H4 (cell line): ENCODE measurements around the gene MRPL43. TPM values are rescaled to one million over a fixed set of nuclear protein-coding genes. Genes with fewer than 3 reads are reported as not detected.
"Not testable (repeated sequence)": the region's sequence is repeated elsewhere in the genome, so short reads cannot be mapped to it uniquely, and the experiment has no call there.

ENCODE experiments used
- DNase-seq: peaks from one replicate; pipeline ENCODE4 v3.0.0-alpha.2; 2015; ENCODE audit warnings: low spot score
- total RNA-seq: library from RNA; depleted of rRNA; stranded (reverse); fragments of >200 nt; shearing (Covaris generic); gene quantifications from 2 replicates; pipeline ENCODE4 v1.2.3, GENCODE V29; 2014; rRNA removed

MRPL43 gene
- total RNA-seq = 94.3 and 105 TPM in 2 replicates

DNA sequence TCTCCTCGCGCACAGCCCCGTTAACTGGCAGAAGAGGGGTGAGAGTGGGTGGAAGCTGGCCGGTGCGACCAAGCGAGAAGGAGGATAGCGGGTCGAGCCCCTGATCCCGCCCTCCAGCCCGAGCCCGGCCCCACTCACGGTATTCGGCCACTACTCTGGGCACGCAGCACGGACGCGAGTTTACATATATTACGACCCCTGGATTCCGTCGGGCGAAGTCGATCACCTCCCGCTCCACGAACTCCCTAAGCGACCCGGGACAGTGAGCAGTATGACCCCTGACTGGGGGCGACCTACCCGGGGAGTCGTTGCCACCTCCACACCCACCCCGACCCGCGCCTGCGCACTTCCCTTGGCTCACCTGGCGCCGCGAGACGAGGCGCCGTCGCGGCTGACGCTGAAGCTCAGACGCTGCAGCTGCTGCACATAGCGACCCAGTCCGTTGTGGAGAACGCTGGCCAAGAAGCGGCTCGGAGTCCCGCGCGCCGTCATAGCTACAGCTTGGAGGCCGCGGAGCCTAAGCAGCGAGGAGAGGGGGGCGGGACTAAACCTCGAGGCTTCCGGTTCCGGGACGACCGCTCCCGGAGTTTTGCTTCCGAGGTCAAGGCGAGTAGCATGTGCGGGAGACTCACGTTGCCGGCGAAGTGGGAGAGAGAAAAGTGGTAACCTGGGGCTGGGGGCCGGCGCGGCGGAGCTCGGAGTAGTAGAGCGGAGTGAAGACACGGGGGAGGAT lies at the start of gene MRPL43, which contains the start of gene TWNK:
MRPL43 (minus strand) TSS at position 546 of the 733 bp plus-strand sequence; CDS start at position 492, 54 bp downstream.
TWNK (plus strand) TSS at position 592 of the 733 bp plus-strand sequence. CDS start 668 bp downstream, outside the sequence.
- DNase-seq = peak; percentile 53

DNA sequence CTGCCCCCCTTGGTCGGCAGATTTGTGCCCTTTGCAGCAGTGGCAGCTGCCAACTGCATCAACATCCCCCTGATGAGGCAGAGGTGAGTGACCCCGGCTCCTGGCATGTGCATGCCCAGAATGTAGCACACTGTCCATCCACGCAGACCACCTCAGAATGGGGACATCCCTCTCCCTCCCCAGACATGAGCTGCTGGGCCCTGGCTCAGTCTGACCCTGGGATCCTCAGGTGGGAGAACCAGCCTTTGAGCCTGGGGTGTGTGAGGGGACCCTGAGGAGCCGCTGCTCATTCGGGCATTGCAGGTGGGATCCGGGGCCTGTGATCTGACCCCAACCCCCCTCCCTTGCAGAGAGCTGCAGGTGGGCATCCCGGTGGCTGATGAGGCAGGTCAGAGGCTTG lies 49.4 kb upstream of the MRPL43 start:
- DNase-seq = no peak

DNA sequence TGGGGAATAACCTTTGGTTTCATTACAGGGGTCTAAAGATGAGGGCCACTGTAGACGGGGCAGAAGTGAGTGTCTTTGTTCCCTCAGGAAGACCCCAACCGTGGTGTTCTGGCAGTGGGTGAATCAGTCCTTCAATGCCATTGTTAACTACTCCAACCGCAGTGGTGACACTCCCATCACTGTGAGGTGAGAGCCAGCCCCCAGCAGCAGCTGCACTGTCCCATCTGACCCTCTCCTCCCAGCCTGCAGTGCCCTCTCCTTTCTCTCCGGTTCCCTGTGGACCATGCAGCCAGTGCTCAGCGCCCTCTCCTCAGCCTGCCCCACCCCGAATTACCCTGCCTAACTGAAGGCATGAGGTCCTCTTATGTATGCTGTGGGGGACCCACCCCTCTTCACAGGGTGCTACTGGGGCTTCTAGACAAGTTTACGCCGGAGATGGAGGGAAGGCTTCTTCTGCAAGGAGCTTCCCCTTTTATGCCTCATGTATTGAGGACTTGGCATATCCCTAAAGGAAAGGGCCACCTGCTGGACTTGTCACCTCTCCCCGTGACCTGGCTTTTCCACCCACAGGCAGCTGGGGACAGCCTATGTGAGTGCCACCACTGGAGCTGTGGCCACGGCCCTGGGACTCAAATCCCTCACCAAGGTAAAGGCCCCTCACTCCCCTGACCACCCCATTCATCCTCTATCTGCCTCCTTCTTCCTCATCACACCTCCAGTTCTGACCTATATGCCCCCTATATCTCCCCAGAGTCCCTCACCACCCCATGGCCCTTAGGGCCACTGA lies 48.8 kb upstream of the MRPL43 start:
- DNase-seq = no peak

DNA sequence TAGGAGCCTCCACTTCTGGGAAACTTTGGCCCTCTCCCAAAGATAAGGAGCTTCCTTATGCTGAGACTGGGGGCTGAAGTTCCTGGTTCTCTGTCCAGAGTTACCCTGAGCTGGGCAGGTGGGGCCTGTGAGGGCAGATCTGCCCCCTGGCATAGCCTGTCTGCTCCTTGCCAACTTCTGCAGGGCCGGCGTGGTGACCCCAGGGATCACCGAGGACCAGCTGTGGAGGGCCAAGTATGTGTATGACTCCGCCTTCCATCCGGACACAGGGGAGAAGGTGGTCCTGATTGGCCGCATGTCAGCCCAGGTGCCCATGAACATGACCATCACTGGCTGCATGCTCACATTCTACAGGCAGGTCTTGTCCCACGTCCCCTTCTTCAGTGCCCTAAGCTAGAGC lies 48.0 kb upstream of the MRPL43 start:
- no peak for DNase-seq

DNA sequence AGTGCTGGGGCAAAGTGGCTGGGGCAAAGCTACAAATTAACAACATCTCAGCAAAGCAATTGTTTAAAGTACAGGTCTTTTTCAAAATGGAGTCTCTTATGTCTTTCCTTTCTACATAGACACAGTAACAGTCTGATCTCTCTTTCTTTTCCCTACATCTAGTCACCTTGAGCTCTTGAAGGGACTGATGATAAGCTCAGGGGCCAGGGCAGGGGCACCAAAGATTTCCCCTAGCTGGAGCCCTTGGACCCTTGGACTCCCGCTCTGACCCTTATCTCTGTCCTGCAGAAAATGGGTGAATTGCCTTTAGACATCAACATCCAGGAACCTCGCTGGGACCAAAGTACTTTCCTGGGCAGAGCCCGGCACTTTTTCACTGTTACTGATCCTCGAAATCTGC lies 47.1 kb upstream of the MRPL43 start:
- not testable (repeated sequence) for DNase-seq

DNA sequence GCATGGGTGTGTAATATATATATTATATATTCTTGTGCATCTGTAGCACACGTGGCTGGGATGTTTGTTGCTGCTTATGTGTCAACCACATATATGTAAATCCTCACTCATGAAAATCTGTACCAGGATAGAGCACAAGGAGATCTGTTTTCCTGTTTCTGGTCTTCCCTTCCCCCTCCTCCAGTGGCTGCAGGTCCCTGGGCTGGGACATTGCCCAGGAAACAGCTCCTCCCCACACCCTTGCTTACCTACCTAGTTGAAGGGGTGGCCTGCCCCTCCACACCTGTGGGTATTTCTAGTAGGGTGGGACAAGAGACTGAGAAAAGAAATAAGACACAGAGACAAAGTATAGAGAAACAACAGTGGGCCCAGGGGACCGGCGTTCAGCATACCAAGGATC lies 46.0 kb upstream of the MRPL43 start:
- no peak for DNase-seq

DNA sequence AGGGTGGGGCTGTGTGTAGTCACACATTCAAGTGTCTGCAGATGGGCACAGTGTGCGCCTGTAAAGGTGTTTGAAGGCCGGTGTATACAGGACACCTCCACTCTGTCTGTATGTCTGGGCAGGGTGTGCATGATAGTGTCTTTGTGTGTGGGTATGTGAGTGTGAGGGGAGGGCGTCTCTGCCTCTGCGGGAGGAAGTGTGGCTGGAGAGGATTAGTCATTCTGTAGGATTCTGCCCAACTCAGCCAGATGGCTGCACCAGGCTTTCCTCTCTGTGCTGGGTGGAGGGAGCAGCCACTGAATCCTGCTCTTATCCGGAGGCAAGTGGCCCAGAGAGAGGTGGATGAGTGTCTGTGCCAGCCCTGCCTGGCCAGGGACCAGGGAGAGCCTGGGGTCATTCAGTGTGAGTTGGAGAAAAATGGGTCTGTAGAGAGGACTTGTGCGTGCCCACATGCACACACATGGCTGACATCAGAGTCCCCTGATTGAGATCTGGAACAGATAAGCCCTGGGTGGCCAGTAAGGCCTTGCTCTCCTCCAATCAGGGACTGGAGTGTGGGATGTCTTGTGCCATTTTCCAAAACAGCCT lies 45.4 kb upstream of the MRPL43 start:
- DNase-seq = peak; percentile 91

DNA sequence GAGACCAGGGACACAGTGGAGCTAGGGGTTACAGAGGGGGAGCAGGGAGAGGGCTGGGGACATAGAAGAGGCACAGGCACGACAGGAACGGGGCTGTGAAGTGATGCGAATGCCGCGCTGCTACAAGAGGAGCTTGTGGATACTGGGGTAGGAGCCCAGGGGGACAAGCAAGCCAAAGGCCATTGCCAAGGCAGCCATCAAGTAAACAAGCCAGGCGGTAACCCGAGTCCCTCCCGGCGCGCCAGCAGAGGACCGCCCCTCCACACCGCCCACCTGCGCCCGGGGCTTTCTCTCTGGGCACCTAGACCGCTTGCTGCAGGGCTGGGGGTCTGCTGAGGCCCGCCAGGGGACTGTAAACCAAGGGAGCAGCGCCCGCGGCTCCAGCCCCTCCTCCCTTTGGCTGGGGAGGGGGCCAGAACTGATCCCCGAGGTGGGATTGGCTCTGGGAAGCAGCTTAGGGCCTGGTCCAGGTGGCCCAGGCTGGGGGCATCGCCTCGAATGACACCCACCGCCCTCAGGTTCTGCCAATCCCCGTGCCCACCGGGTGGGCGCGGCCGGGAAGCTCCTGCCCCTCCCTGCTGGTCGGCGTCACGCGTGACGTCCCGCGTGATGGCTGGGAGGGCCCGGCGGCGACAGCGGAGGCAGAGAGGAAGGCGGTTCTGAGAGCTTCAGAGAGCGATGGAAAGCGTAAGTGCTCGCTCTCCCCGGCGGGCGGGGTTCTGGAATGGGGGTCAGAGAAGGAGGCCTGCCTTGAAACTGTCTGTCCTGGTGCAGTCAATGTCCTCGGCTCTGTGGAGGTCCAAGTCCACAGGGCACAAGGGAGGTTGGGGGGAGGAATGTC lies 44.7 kb upstream of the MRPL43 start:
- peak; percentile 60 for DNase-seq

DNA sequence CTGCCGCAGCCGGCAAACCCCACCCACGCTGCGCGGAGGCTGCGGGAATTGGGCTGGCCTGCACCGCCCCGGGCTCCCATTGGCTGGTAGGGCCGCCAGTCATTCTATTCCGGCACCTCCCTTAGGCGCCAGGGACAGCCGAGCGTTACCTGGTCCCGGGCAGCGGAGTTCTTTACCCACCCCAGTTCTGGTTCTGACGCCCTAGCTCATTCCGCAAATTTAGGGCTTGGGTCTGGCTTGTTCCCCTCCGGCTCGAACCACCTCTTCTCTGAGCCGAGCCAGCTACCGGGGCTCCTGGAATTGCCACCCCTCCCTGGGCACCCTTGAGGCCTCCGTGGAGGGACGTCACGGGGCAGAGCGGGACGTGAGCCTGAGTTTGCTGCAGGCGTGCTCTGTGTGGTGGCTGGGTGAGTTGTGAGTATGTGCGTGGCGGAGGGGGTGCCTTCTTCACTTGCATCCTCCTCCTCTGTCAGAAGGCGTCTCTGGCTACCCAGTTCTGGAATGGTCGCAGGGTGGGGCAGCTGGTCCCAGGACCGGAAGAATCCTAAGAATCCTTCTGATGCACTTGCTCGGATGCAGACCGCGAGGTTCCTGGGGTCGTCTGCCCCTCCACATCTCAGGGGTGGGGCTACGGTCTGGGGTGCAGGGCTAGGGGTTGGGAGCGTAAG lies 44.0 kb upstream of the MRPL43 start, which contains the start of the genes PDZD7 and SFXN3:
PDZD7 (minus strand) TSS at position 2 of the 668 bp plus-strand sequence. CDS start 910 bp downstream, outside the sequence.
SFXN3 (plus strand) TSS at position 107 of the 668 bp plus-strand sequence. CDS start 3,461 bp downstream, outside the sequence.
- peak; percentile 77 for DNase-seq

DNA sequence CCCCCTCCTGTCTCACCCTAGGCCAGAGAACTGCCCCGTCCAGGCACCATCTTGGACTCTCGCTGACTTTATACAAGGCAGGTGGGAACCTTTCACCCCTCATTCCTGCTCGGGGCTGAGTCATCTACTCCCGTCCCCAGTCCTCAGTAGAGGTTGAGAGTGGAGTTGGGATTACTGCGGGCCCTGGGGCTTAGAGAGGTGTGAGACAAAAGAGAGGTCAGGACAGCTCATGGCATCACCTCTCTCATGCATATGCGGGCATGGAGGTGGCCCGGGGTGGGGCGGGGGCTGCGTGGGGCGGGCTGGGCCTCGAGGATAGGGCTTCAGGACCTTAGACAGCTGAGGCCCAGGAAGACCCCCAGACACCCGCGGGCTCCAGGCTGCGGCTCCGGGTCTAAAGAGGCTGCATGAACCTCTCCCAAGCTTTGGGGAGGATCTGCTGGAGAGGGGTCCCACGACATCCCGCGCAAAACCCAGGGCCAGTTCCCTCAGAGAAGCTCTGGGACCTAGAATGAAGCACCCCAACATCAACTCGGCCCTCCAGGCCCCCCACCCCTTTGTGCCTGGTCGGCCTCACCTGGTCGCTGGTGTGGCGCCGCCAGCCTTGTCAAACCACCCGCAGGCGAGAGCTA lies 43.3 kb upstream of the MRPL43 start:
- no peak for DNase-seq

DNA sequence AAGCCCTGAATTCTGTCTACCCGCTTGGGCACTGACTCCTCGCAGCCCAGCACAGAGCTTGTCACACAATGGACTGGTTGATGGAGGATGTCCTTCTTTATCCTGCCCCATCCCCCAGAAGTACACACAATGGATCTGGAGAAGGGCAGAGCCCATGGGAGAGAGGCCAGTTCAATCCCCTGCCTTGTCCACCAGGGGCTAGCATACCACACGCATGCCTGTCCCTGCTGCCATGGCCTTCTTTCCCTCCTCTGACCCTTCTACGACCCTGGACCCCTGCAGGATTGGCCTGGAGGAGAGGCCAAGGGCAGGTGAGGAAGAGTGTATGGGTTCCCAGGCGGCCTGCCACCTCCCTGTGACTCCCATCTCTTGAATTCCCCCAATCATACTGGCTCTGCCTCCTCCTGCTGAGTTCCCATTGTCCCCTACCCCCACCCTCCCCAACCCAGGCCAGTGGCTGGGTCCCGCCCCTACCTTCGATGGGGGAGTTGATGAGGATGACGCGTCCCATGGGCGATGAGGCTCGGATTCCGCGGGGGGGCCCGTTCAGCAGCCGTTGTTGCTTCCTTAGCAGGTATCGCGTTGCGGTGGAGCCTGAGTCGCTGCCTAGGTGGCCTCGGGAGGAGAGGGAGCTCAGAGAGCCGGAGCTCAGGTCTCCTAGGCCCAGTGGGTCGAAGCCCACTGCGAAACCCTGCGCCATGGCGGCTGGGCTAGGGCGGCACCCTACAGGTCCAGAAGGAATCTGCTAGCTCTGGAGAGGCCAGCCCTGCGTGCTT lies 42.4 kb upstream of the MRPL43 start:
- no peak for DNase-seq

DNA sequence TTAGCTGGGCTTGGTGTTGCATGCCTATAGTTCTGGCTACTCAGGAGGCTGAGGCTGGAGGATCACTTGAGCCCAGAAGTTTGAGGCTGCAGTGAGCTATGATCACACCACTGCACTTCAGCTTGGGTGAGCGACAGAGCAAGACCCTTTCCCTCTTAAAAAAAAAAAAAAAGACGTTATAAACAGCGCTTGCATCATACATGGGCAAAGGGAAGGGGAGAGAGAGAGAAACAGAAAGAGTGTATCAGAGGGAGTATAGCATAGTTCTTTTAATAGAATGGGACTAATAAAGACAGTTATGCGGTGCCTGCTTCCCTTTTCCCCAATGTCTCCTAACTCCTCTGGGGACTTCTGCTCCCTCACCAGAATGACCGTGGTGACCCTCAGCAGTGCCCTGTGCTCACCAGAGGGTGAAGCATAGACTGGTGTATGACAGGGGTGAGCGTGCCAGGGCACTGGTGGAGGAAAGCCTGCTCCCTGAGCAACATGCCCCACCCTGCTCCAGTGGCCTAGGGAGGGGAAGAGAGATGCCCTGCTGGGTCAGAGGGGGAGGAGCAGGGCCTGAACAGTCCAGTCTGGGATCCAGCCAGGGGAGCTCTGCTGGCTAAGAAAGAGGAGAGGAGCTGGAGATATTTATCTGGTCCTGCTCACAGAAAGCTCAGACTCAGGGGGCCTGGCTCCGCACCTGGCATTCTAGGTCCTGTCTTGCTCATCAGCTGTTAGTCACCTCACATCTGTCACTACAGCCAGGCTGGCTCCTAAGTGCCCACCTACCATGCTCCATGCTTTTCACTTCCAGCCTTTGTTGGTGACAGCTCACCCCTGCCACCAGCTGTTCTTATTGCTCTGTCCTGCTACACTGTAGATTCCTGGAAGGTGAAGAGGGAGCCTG lies 41.4 kb upstream of the MRPL43 start:
- no peak for DNase-seq

DNA sequence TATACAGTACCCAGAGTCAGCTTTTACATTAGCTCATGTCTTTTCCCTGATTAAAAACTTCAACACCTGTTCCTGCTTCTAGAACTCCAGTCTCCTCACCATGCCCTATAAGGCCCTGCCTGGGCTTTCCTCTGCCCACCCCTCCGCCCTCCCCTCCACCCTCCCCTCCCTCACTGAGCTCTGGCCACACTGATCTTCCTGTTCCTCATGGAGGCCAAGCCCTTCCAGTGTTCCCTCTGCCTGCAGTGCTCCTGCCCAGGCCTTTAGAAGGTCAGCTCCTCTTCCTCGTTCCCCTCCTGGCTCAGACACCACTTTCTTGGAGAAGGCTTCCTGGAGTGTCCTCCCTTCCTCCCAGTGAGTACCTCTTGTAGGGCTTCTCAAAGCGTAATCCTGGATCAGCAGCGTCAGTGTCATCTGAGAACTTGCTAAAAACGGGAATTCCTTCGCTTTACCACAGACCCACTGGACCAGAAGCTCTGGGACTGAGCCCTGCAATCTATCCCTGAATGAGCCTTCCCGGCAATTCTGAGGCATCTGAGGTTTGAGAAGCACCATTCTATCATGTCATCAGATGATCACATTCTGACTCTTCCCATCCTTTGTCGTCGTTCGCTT lies 39.9 kb upstream of the MRPL43 start:
- DNase-seq = no peak

DNA sequence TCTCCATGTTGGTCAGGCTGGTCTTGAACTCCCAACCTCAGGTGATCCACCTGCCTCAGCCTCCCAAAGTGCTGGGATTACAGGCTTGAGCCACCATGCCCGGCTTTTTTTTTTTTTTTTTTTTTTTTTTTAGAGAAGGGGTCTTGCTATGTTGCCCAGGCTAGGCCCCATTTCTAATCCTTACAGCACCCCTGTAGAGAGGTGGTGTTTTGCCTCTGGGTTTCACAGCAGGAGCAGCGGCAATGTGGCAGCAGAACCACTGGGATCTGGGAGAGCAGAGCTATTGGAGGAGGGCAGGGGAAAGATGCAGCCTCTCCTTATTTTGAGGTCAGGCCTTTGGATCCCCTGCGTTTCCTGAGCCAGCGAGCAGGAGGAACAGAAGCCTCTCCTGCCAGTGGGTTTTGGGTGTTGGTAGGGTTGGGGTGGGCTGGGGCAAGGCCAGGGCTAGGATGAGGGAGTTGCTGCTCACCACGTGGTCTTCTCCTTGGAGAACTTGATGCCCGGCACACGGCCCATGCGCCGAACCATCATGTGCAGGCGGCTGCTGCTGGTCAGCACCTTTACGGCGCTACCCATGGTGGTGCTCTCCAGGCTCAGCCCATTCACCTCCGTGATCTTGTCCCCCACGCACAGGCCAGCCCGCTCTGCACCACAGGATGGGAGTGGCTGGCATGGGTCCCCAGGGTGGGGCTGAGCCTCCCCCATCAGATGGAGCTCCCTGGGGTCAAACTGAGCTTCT lies 35.8 kb upstream of the MRPL43 start:
- DNase-seq = no peak

DNA sequence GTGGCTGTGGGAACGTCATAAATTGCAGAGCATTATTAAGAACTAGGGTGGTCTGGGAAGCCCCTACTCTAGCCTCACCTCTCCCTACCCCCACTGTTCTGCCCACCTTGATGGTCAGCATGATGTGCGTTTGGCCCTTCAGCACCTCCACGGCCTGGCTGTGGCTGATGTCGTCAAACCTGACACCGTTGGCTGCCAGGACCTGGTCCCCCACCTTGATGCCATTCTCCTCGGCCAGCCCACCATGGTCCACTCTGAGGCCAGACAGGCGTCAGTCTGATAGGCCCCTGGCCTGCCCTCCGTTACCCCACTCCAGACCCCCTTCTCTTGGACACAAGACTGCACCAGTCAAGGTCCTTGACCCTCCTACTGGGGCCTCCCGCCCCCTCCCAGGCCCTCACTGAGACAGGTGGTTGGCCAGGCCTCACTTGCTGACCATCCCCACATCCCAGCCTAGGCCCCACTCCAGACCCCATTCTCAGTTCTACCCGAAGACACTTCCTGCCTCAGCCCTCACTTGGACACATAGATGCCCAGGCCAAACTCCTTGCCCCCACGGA lies 34.5 kb upstream of the MRPL43 start:
- DNase-seq = no peak

DNA sequence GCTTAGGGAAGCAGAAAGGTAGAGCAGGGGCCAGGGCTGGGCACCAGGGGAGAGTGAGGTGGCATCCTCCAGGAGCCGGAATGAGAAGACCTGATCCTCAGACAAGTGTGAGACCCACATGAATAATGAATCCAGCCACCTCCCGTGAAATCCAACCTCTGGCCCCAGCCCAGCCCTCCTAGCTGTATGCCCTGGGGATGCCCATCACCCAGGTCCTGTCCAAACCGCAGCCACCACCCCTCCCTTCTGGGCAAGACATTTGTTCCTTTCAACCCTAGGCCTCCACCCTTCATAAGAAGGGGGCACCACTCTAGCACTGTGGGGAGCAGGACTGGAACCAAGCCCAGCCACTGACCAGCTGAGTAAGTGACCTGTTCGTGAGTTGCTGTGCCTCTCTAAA lies 33.9 kb upstream of the MRPL43 start:
- no peak for DNase-seq
